Aorta (tissue), 5 donors: Measurements from ENCODE around the gene RASGRP1. TPM values are rescaled to one million over a fixed set of nuclear protein-coding genes. Genes with fewer than 3 reads are reported as not detected.
A peak's percentile ranks its signal among the peaks of the same experiment; 100 is the strongest.

ENCODE experiments used
- ATAC-seq: fragments of 200-7000 bp; cut with Tn5 transposase; one replicate; pipeline ENCODE4 v1.9.1; 2022; ENCODE audit warnings: moderate library complexity; ENCODE audit not compliant: low FRiP score
- DNase-seq, 2 donors: peaks; one replicate each; pipeline ENCODE4 v3.0.0-alpha.2; 2020
- H3K27ac ChIP-seq, 2 donors: one replicate each; pipeline ENCODE4 v1.5.1; 2013; ENCODE audit warnings: low read length in 2 of 2, mild to moderate bottlenecking in 2 of 2, moderate library complexity in 2 of 2, control low read depth in 1 of 2, inconsistent platforms in 1 of 2, low read depth in 1 of 2
- H3K27me3 ChIP-seq, 2 donors: one replicate each; pipeline ENCODE4 v1.6.1; 2013; ENCODE audit warnings: control low read depth in 1 of 2, low read length in 1 of 2, mild to moderate bottlenecking in 1 of 2, moderate library complexity in 1 of 2; ENCODE audit not compliant: insufficient read depth in 2 of 2, control insufficient read depth in 1 of 2
- H3K36me3 ChIP-seq, 2 donors: one replicate each; pipeline ENCODE4 v1.6.1; 2013; ENCODE audit warnings: control low read depth in 1 of 2, low read length in 1 of 2, mild to moderate bottlenecking in 1 of 2; ENCODE audit not compliant: insufficient read depth in 2 of 2, control insufficient read depth in 1 of 2
- H3K4me1 ChIP-seq, 2 donors: one replicate each; pipeline ENCODE4 v1.6.1; 2013; ENCODE audit warnings: low read length in 2 of 2, control low read depth in 1 of 2, mild to moderate bottlenecking in 1 of 2, moderate library complexity in 1 of 2; ENCODE audit not compliant: insufficient read depth in 2 of 2, control insufficient read depth in 1 of 2
- H3K4me3 ChIP-seq, 2 donors: one replicate each; pipeline ENCODE4 v1.5.1; 2013; ENCODE audit warnings: low read length in 2 of 2, control low read depth in 1 of 2, mild to moderate bottlenecking in 1 of 2
- H3K9me3 ChIP-seq: one replicate; pipeline ENCODE4 v1.6.1; 2013; ENCODE audit warnings: mild to moderate bottlenecking, low read length; ENCODE audit not compliant: control insufficient read depth
- WGBS, 2 donors: extraction: QIAGEN DNeasy Blood & Tissue Kit; methylation state at CpG; one replicate each; pipeline ENCODE4 v1.1.7; 2013; 5-methylcytosine and 5-hydroxymethylcytosine counted together
- intact Hi-C, 2 donors: fragments of 100-400 bp; cut with DNase I; formaldehyde crosslinking; loops; one replicate each; pipeline versions ENCODE4 v1.14.2 to v1.15.0; 2022
- polyA plus RNA-seq, 2 donors: library from polyadenylated mRNA; stranded (reverse); fragments of 200-250 nt; gene quantifications; one replicate each; pipeline ENCODE4 v1.2.3, GENCODE V29; 2013
- total RNA-seq, 2 donors: library from RNA; stranded (reverse); fragmentation: NEBNext Ultra II Directional; extraction: Animal tissue kit (Norgen Biotek cat#: 25700); gene quantifications; one replicate each; pipeline ENCODE4 v1.2.1, GENCODE V29; 2021
- donor health status: healthy with polysubstance abuse.
- donor health status: Bipolar disorder and iron deficiency.
- donor health status: DM: no; HTN: no; CAD: no.
- donor health status: DM: no; HTN: no; CAD: no.
- donor health status: DM: yes; HTN: yes; CAD: no.

The RASGRP1 gene
- total and polyA plus RNA-seq, 4 donors, result 0.50 to 3.1 (median 1.5) TPM; not detected in 1

- Histone ChIP-seq H3K4me1 (no peaks in the 10 kb centered on the region), H3K4me3 (no peak overlapping the region), H3K27ac (no peak overlapping the region), H3K9me3 (no peaks in the 10 kb centered on the region), H3K36me3 (no peaks in the 10 kb centered on the region), H3K27me3 (no peaks in the 10 kb centered on the region)
- DNase-seq, result no peak
- ATAC-seq, result no peak
- 69 to 70% methylated on average over 4 of the region's 4 CpGs for WGBS, 2 donors
- intact Hi-C loops, result loop anchor here (5.0 to 10.0 kb wide), 2 partner anchors 67 to 85 kb away; partner anchors contain the start of gene RASGRP1 (in 1 of the 2)
These were observed 87.0 kb downstream of the RASGRP1 start for GRCh38 chr15:38477637-38478036.

- no peaks in the 10 kb centered on the region for H3K36me3 ChIP-seq
These were observed 88.5 kb downstream of the RASGRP1 start for GRCh38 chr15:38476120-38476519.

GRCh38 chr15:38475361-38475760, 89.3 kb downstream of the RASGRP1 start:
- Histone ChIP-seq H3K27ac (no peak overlapping the region), H3K9me3 (no peaks in the 10 kb centered on the region), H3K36me3 (no peaks in the 10 kb centered on the region), H3K27me3 (no peaks in the 10 kb centered on the region), H3K4me1 (no peaks in the 10 kb centered on the region), H3K4me3 (no peak overlapping the region)
- ATAC-seq, result no peak
- WGBS, 2 donors, result 96 to 100% methylated on average over 2 of the region's 2 CpGs
- intact Hi-C loops, result loop anchor here (5.0 to 10.0 kb wide), 2 partner anchors 69 to 87 kb away; partner anchors contain the start of gene RASGRP1 (in 1 of the 2)
- DNase-seq, result no peak

More at GRCh38 chr15:38476120-38476519, 88.5 kb downstream of the RASGRP1 start:
- no peak for ATAC-seq
- Histone ChIP-seq H3K9me3 (no peaks in the 10 kb centered on the region), H3K4me1 (no peaks in the 10 kb centered on the region), H3K27ac (no peak overlapping the region), H3K4me3 (no peak overlapping the region), H3K27me3 (no peaks in the 10 kb centered on the region)
- WGBS, 2 donors, result 93 to 97% methylated on average over 1 of the region's 1 CpG
- intact Hi-C loops, result loop anchor here (5.0 to 10.0 kb wide), 2 partner anchors 69 to 86 kb away; partner anchors contain the start of gene RASGRP1 (in 1 of the 2)
- no peak for DNase-seq

- Histone ChIP-seq H3K27me3 (no peaks in the 10 kb centered on the region), H3K4me3 (no peak overlapping the region), H3K36me3 (no peaks in the 10 kb centered on the region), H3K9me3 (no peaks in the 10 kb centered on the region), H3K4me1 (no peaks in the 10 kb centered on the region), H3K27ac (no peak overlapping the region)
- intact Hi-C loops, result loop anchor here (5.0 to 10.0 kb wide), 4 partner anchors 71 to 228 kb away; no protein-coding TSS in a partner anchor
- WGBS, 2 donors, result 64% methylated on average over 4 of the region's 4 CpGs
- DNase-seq (no peak), ATAC-seq (peak; percentile 90)
These were observed 90.4 kb downstream of the RASGRP1 start for GRCh38 chr15:38474155-38474757.

GRCh38 chr15:38471974-38472373, 92.6 kb downstream of the RASGRP1 start:
- no peaks in the 10 kb centered on the region for H3K36me3 ChIP-seq
- H3K9me3 ChIP-seq, result no peaks in the 10 kb centered on the region
- WGBS, 2 donors, result 85 to 87% methylated on average over 2 of the region's 2 CpGs
- ATAC-seq (no peak), DNase-seq (no peak)
- intact Hi-C loops, result loop anchor here (5.0 to 10.0 kb wide), 4 partner anchors 73 to 230 kb away; no protein-coding TSS in a partner anchor
- no peak overlapping the region for H3K27ac ChIP-seq
- no peaks in the 10 kb centered on the region for H3K27me3 ChIP-seq
- no peak overlapping the region for H3K4me3 ChIP-seq
- H3K4me1 ChIP-seq, result no peaks in the 10 kb centered on the region

GRCh38 chr15:38470816-38471215, 93.8 kb downstream of the RASGRP1 start:
- DNase-seq, result no peak
- no peak for ATAC-seq
- no peaks in the 10 kb centered on the region for H3K36me3 ChIP-seq
- H3K27me3 ChIP-seq, result no peaks in the 10 kb centered on the region
- intact Hi-C loops, result loop anchor here (5.0 to 10.0 kb wide), 4 partner anchors 74 to 231 kb away; no protein-coding TSS in a partner anchor
- no peak overlapping the region for H3K4me3 ChIP-seq
- no peaks in the 10 kb centered on the region for H3K4me1 ChIP-seq
- no peak overlapping the region for H3K27ac ChIP-seq
- 73% methylated on average over 1 of the region's 1 CpG for WGBS, 2 donors
- no peaks in the 10 kb centered on the region for H3K9me3 ChIP-seq

GRCh38 chr15:38464675-38465074, 99.9 kb downstream of the RASGRP1 start:
- H3K36me3 ChIP-seq, result no peaks in the 10 kb centered on the region
- intact Hi-C loops, result no loop called here
- H3K27ac ChIP-seq, result no peak overlapping the region
- H3K9me3 ChIP-seq, result no peaks in the 10 kb centered on the region
- ATAC-seq (no peak), DNase-seq (no peak)
- no peak overlapping the region for H3K4me3 ChIP-seq
- 79 to 96% methylated on average over 4 of the region's 4 CpGs for WGBS, 2 donors
- no peaks in the 10 kb centered on the region for H3K4me1 ChIP-seq
- no peaks in the 10 kb centered on the region for H3K27me3 ChIP-seq

GRCh38 chr15:38463893-38464292, 100.7 kb downstream of the RASGRP1 start:
- no peak for ATAC-seq
- WGBS, 2 donors, result 86% methylated on average over 3 of the region's 3 CpGs
- H3K27me3 ChIP-seq, result no peaks in the 10 kb centered on the region
- no peaks in the 10 kb centered on the region for H3K36me3 ChIP-seq
- DNase-seq, result no peak
- intact Hi-C loops, result no loop called here
- H3K27ac ChIP-seq, result no peak overlapping the region
- no peaks in the 10 kb centered on the region for H3K4me1 ChIP-seq
- H3K9me3 ChIP-seq, result no peaks in the 10 kb centered on the region
- no peak overlapping the region for H3K4me3 ChIP-seq
